Muscle layer of duodenum (tissue), 2 donors: Measurements from ENCODE around the gene HTR2A.
A peak's percentile ranks its signal among the peaks of the same experiment; 100 is the strongest.

ENCODE experiments used
- H3K27ac ChIP-seq: one replicate; pipeline ENCODE4 v1.7.0; 2013; ENCODE audit warnings: mild to moderate bottlenecking, low read length
- H3K27me3 ChIP-seq: one replicate; pipeline ENCODE4 v1.7.0; 2013; ENCODE audit warnings: low read depth, mild to moderate bottlenecking, control low read depth, low read length
- H3K36me3 ChIP-seq, 2 donors: one replicate each; pipeline ENCODE4 v1.7.0; 2013; ENCODE audit warnings: low read length in 2 of 2, control low read depth in 1 of 2, mild to moderate bottlenecking in 1 of 2; ENCODE audit not compliant: insufficient read depth in 2 of 2, control insufficient read depth in 1 of 2
- H3K4me1 ChIP-seq, 2 donors: one replicate each; pipeline ENCODE4 v1.7.0; 2013; ENCODE audit warnings: low read length in 2 of 2, mild to moderate bottlenecking in 2 of 2, control low read depth in 1 of 2, moderate library complexity in 1 of 2; ENCODE audit not compliant: insufficient read depth in 2 of 2, control insufficient read depth in 1 of 2
- H3K4me3 ChIP-seq, 2 donors: one replicate each; pipeline ENCODE4 v1.7.0; 2013; ENCODE audit warnings: low read length in 2 of 2, low read depth in 1 of 2, mild to moderate bottlenecking in 1 of 2
- H3K9me3 ChIP-seq, 2 donors: one replicate each; pipeline ENCODE4 v1.7.0; 2013; ENCODE audit warnings: low read length in 2 of 2, control low read depth in 1 of 2, mild to moderate bottlenecking in 1 of 2; ENCODE audit not compliant: control insufficient read depth in 1 of 2
- donor health status: healthy.

Gene HTR2A

GRCh38 chr13:46903748-46904147 is 6.9 kb upstream of the HTR2A start:
- Histone ChIP-seq H3K27me3 (no peaks in the 10 kb centered on the region), H3K4me1 (no peaks in the 10 kb centered on the region), H3K9me3 (no peaks in the 10 kb centered on the region), H3K27ac (no peak overlapping the region), H3K36me3 (no peaks in the 10 kb centered on the region), H3K4me3 (no peak overlapping the region)

- Histone ChIP-seq H3K27ac (no peak overlapping the region), H3K27me3 (no peaks in the 10 kb centered on the region), H3K4me3 (no peak overlapping the region), H3K36me3 (no peaks in the 10 kb centered on the region), H3K9me3 (no peaks in the 10 kb centered on the region), H3K4me1 (no peaks in the 10 kb centered on the region)
Observed at GRCh38 chr13:46901721-46902120, 4.9 kb upstream of the HTR2A start.

- no peaks in the 10 kb centered on the region for H3K36me3 ChIP-seq
- no peaks in the 10 kb centered on the region for H3K4me1 ChIP-seq
- H3K27ac ChIP-seq: no peak overlapping the region
- H3K27me3 ChIP-seq: no peaks in the 10 kb centered on the region
- H3K4me3 ChIP-seq: no peak overlapping the region
- no peaks in the 10 kb centered on the region for H3K9me3 ChIP-seq
Observed at GRCh38 chr13:46899801-46900200, 2.9 kb upstream of the HTR2A start.

- Histone ChIP-seq H3K36me3 (no peaks in the 10 kb centered on the region), H3K4me3 (peak overlapping the region; percentile 78 to 87), H3K4me1 (peaks cover 0 to 3% of the 10 kb centered on the region in 2 donors), H3K27ac (peak overlapping the region; percentile 47), H3K9me3 (no peaks in the 10 kb centered on the region), H3K27me3 (no peaks in the 10 kb centered on the region)
Observed at GRCh38 chr13:46895381-46895780, 1.5 kb downstream of the HTR2A start.

- Histone ChIP-seq H3K9me3 (no peaks in the 10 kb centered on the region), H3K27ac (peak overlapping the region; percentile 47), H3K4me1 (peaks cover 0 to 3% of the 10 kb centered on the region in 2 donors), H3K27me3 (no peaks in the 10 kb centered on the region), H3K4me3 (peak overlapping the region; percentile 78 to 87), H3K36me3 (no peaks in the 10 kb centered on the region)
Observed at GRCh38 chr13:46894568-46894967, 2.3 kb downstream of the HTR2A start.

GRCh38 chr13:46893798-46894560 is 2.9 kb downstream of the HTR2A start:
- Histone ChIP-seq H3K27me3 (no peaks in the 10 kb centered on the region), H3K4me3 (peak overlapping the region; percentile 78 to 87), H3K9me3 (no peaks in the 10 kb centered on the region), H3K36me3 (no peaks in the 10 kb centered on the region), H3K27ac (peak overlapping the region; percentile 47), H3K4me1 (peaks cover 0 to 3% of the 10 kb centered on the region in 2 donors)

GRCh38 chr13:46893221-46893740 is 3.6 kb downstream of the HTR2A start:
- H3K27ac ChIP-seq: no peak overlapping the region
- H3K27me3 ChIP-seq: no peaks in the 10 kb centered on the region
- H3K36me3 ChIP-seq: no peaks in the 10 kb centered on the region
- no peaks in the 10 kb centered on the region for H3K9me3 ChIP-seq
- peaks cover 0 to 3% of the 10 kb centered on the region in 2 donors for H3K4me1 ChIP-seq
- H3K4me3 ChIP-seq: peak overlapping the region; percentile 78 to 87

GRCh38 chr13:46885018-46885417 is 11.8 kb downstream of the HTR2A start:
- Histone ChIP-seq H3K4me3 (no peak overlapping the region), H3K36me3 (no peaks in the 10 kb centered on the region), H3K27ac (no peak overlapping the region), H3K9me3 (no peaks in the 10 kb centered on the region), H3K27me3 (no peaks in the 10 kb centered on the region), H3K4me1 (no peaks in the 10 kb centered on the region)

- Histone ChIP-seq H3K4me3 (no peak overlapping the region), H3K9me3 (no peaks in the 10 kb centered on the region), H3K36me3 (no peaks in the 10 kb centered on the region), H3K4me1 (no peaks in the 10 kb centered on the region), H3K27me3 (no peaks in the 10 kb centered on the region), H3K27ac (no peak overlapping the region)
Observed at GRCh38 chr13:46884531-46884930, 12.3 kb downstream of the HTR2A start.

GRCh38 chr13:46881621-46882020 is 15.2 kb downstream of the HTR2A start:
- Histone ChIP-seq H3K9me3 (no peaks in the 10 kb centered on the region), H3K4me1 (no peaks in the 10 kb centered on the region), H3K27me3 (no peaks in the 10 kb centered on the region)

GRCh38 chr13:46874006-46874405 is 22.8 kb downstream of the HTR2A start:
- H3K27me3 ChIP-seq: no peaks in the 10 kb centered on the region
- no peaks in the 10 kb centered on the region for H3K36me3 ChIP-seq
- no peak overlapping the region for H3K4me3 ChIP-seq
- H3K9me3 ChIP-seq: no peaks in the 10 kb centered on the region
- H3K4me1 ChIP-seq: no peaks in the 10 kb centered on the region
- no peak overlapping the region for H3K27ac ChIP-seq

More at GRCh38 chr13:46881621-46882020, 15.2 kb downstream of the HTR2A start:
- H3K4me3 ChIP-seq: no peak overlapping the region
- H3K27ac ChIP-seq: no peak overlapping the region
- no peaks in the 10 kb centered on the region for H3K36me3 ChIP-seq

- Histone ChIP-seq H3K9me3 (no peaks in the 10 kb centered on the region), H3K4me3 (no peak overlapping the region), H3K27me3 (no peaks in the 10 kb centered on the region), H3K4me1 (no peaks in the 10 kb centered on the region), H3K27ac (no peak overlapping the region), H3K36me3 (no peaks in the 10 kb centered on the region)
Observed at GRCh38 chr13:46871557-46871956, 25.3 kb downstream of the HTR2A start.
